OCI-LY3 (cell line): ENCODE results near the gene RIOX2.
"Not testable (repeated sequence)": the region's sequence is repeated elsewhere in the genome, so short reads cannot be mapped to it uniquely, and the experiment has no call there.

Experiments
- CTCF ChIP-seq: fragments of 200-600, 300-600 bp; sonication (generic); IDR thresholded peaks from 2 replicates; pipeline ENCODE4 v1.5.1; 2014; ENCODE audit warnings: antibody characterized with exemption, low read length, low read depth
- EZH2phosphoT487 ChIP-seq: fragments of 200-600 bp; shearing (Covaris generic); IDR thresholded peaks from 2 replicates; pipeline ENCODE4 v1.6.1; 2018; ENCODE audit warnings: antibody characterized with exemption, mixed run types, low read depth

GRCh38 chr3:97909830-97910229, 62.4 kb downstream of the RIOX2 start:
- not testable (repeated sequence) for TF ChIP-seq CTCF, EZH2phosphoT487
